Activated T-cell treated with anti-CD3 and anti-CD28 coated beads for 1 hour (primary cell): Measurements from ENCODE around the gene RPEL1.
A peak's percentile ranks its signal among the peaks of the same experiment; 100 is the strongest.
"Not testable (repeated sequence)": the region's sequence is repeated elsewhere in the genome, so short reads cannot be mapped to it uniquely, and the experiment has no call there.

Source experiments
- DNase-seq: peaks from one replicate; pipeline ENCODE4 v3.0.0-alpha.2; 2020; ENCODE audit warnings: low read depth

Gene RPEL1

GRCh38 chr10:103235775-103236174 lies 9.9 kb upstream of the RPEL1 start:
- no peak for DNase-seq

- no peak for DNase-seq
These were observed 7.0 kb upstream of the RPEL1 start for GRCh38 chr10:103238506-103239252.

GRCh38 chr10:103241262-103242011 lies 4.2 kb upstream of the RPEL1 start:
- no peak for DNase-seq

GRCh38 chr10:103244666-103245271 lies 918 bp upstream of the RPEL1 start:
- peak; percentile 46 for DNase-seq

- no peak for DNase-seq
These were observed 637 bp downstream of the RPEL1 start for GRCh38 chr10:103246324-103246723.

GRCh38 chr10:103254113-103254512 lies 8.4 kb downstream of the RPEL1 start:
- DNase-seq = no peak

- no peak for DNase-seq
These were observed 9.0 kb downstream of the RPEL1 start for GRCh38 chr10:103254538-103255325.

GRCh38 chr10:103256613-103257012 lies 10.9 kb downstream of the RPEL1 start:
- DNase-seq = no peak

GRCh38 chr10:103257812-103258211 lies 12.1 kb downstream of the RPEL1 start:
- DNase-seq = no peak

GRCh38 chr10:103258928-103259327 lies 13.2 kb downstream of the RPEL1 start:
- not testable (repeated sequence) for DNase-seq

GRCh38 chr10:103259989-103260388 lies 14.3 kb downstream of the RPEL1 start:
- no peak for DNase-seq

GRCh38 chr10:103262229-103262628 lies 16.5 kb downstream of the RPEL1 start:
- no peak for DNase-seq

- peak; percentile 14 for DNase-seq
These were observed 20.1 kb downstream of the RPEL1 start for GRCh38 chr10:103265717-103266329.

- no peak for DNase-seq
These were observed 27.4 kb downstream of the RPEL1 start for GRCh38 chr10:103273041-103273441.

- DNase-seq = no peak
These were observed 30.7 kb downstream of the RPEL1 start for GRCh38 chr10:103276251-103276895.

- no peak for DNase-seq
These were observed 31.4 kb downstream of the RPEL1 start, which contains the start of gene INA for GRCh38 chr10:103276896-103277712. Gene INA (plus strand): TSS chr10:103277138. CDS start chr10:103277212, 74 bp downstream.

- no peak for DNase-seq
These were observed 32.2 kb downstream of the RPEL1 start for GRCh38 chr10:103277713-103278536.

- no peak for DNase-seq
These were observed 32.8 kb downstream of the RPEL1 start for GRCh38 chr10:103278537-103278823.

- peak; percentile 31 for DNase-seq
These were observed 33.2 kb downstream of the RPEL1 start for GRCh38 chr10:103278862-103279298.

GRCh38 chr10:103280031-103280430 lies 34.3 kb downstream of the RPEL1 start:
- no peak for DNase-seq
